Endothelial cell (in vitro differentiated cells): ENCODE measurements around the gene SKI. TPM values are rescaled to one million over a fixed set of nuclear protein-coding genes. Genes with fewer than 3 reads are reported as not detected.

Experiments used
- DNase-seq: peaks from one replicate; pipeline ENCODE4 v3.0.0; 2021; ENCODE audit warnings: low spot score
- H3K27ac Mint-ChIP-seq: one replicate; pipeline ENCODE4 v1.8.0; 2021; ENCODE audit warnings: mixed read lengths, inconsistent platforms; ENCODE audit not compliant: unreplicated experiment
- H3K27me3 Mint-ChIP-seq: one replicate; pipeline ENCODE4 v1.8.0; 2021; ENCODE audit warnings: mild to moderate bottlenecking, moderate library complexity, mixed read lengths, inconsistent platforms; ENCODE audit not compliant: unreplicated experiment
- H3K36me3 Mint-ChIP-seq: one replicate; pipeline ENCODE4 v1.8.0; 2021; ENCODE audit warnings: mild to moderate bottlenecking, low read depth, mixed read lengths, inconsistent platforms; ENCODE audit not compliant: unreplicated experiment
- H3K4me1 Mint-ChIP-seq: one replicate; pipeline ENCODE4 v1.8.0; 2021; ENCODE audit warnings: mild to moderate bottlenecking, mixed read lengths, inconsistent platforms; ENCODE audit not compliant: unreplicated experiment
- H3K4me3 Mint-ChIP-seq: one replicate; pipeline ENCODE4 v1.8.0; 2021; ENCODE audit warnings: mild to moderate bottlenecking, mixed read lengths, inconsistent platforms; ENCODE audit not compliant: unreplicated experiment
- H3K9me3 Mint-ChIP-seq: one replicate; pipeline ENCODE4 v1.8.0; 2021; ENCODE audit warnings: mixed read lengths, inconsistent platforms; ENCODE audit not compliant: unreplicated experiment
- CTCF ChIP-seq: fragments of 200-600 bp; sonication (generic); IDR thresholded peaks from one replicate; pipeline ENCODE4 v1.5.0; 2021; ENCODE audit warnings: antibody characterized with exemption; ENCODE audit not compliant: unreplicated experiment
- total RNA-seq: library from RNA; stranded (reverse); fragmentation: NEBNext Ultra II Directional; extraction: Animal tissue kit (Norgen Biotek cat#: 25700); gene quantifications from one replicate; pipeline ENCODE4 v1.2.1, GENCODE V29; 2021; ENCODE audit not compliant: unreplicated experiment

Gene SKI
- total RNA-seq, 1 donor from 2014 or later = 73.3 TPM

- Mint-ChIP-seq H3K27me3 (peaks cover 7% of the 10 kb centered on the region), H3K27ac (no peak overlapping the region), H3K4me3 (no peak overlapping the region), H3K9me3 (no peaks in the 10 kb centered on the region), H3K4me1 (no peaks in the 10 kb centered on the region), H3K36me3 (no peaks in the 10 kb centered on the region)
- TF ChIP-seq CTCF = no peak
- no peak for DNase-seq
Measured at GRCh38 chr1:2352341-2352896, 124.3 kb downstream of the SKI start.

GRCh38 chr1:2352897-2353550 lies 124.9 kb downstream of the SKI start:
- no peaks in the 10 kb centered on the region for H3K4me1 Mint-ChIP-seq
- no peaks in the 10 kb centered on the region for H3K36me3 Mint-ChIP-seq
- no peak for DNase-seq
- H3K27me3 Mint-ChIP-seq = peaks cover 7% of the 10 kb centered on the region
- no peak for TF ChIP-seq CTCF
- no peaks in the 10 kb centered on the region for H3K9me3 Mint-ChIP-seq
- no peak overlapping the region for H3K4me3 Mint-ChIP-seq
- no peak overlapping the region for H3K27ac Mint-ChIP-seq

- Mint-ChIP-seq H3K9me3 (no peaks in the 10 kb centered on the region), H3K4me1 (no peaks in the 10 kb centered on the region), H3K4me3 (no peak overlapping the region), H3K27ac (no peak overlapping the region), H3K36me3 (no peaks in the 10 kb centered on the region), H3K27me3 (peaks cover 7% of the 10 kb centered on the region)
- no peak for TF ChIP-seq CTCF
- no peak for DNase-seq
Measured at GRCh38 chr1:2353551-2354438, 125.7 kb downstream of the SKI start.

GRCh38 chr1:2354511-2355372 lies 126.6 kb downstream of the SKI start:
- H3K4me3 Mint-ChIP-seq = no peak overlapping the region
- no peaks in the 10 kb centered on the region for H3K36me3 Mint-ChIP-seq
- peaks cover 2% of the 10 kb centered on the region for H3K27me3 Mint-ChIP-seq
- no peaks in the 10 kb centered on the region for H3K4me1 Mint-ChIP-seq
- DNase-seq = no peak
- TF ChIP-seq CTCF = no peak
- no peak overlapping the region for H3K27ac Mint-ChIP-seq
- H3K9me3 Mint-ChIP-seq = no peaks in the 10 kb centered on the region
